Right renal cortex interstitium (tissue), 3 donors: ENCODE measurements around the gene CFAP46. TPM values are rescaled to one million over a fixed set of nuclear protein-coding genes. Genes with fewer than 3 reads are reported as not detected.

Experiments used
- DNase-seq, 3 donors: peaks; one replicate each; pipeline ENCODE4 v3.0.0-alpha.2; 2013; ENCODE audit warnings: low read depth in 3 of 3, low spot score in 2 of 3
- polyA plus RNA-seq, 3 donors: library from polyadenylated mRNA; unstranded; fragments of 120-200 nt; gene quantifications; one replicate each; pipeline ENCODE4 v1.2.1, GENCODE V29; 2013; ENCODE audit not compliant: insufficient read length in 3 of 3

Gene CFAP46
- 1 to 10 TPM; 6.1 to 7.8 (median 6.7) TPM for polyA plus RNA-seq

- peak in 2 of 3 donors; percentile 44 to 64 for DNase-seq
Observed at GRCh38 chr10:132942101-132943057, at the start of gene CFAP46. CFAP46 (minus strand) TSS chr10:132942570; CDS start chr10:132942484, 86 bp downstream.

- DNase-seq: no peak
Observed at GRCh38 chr10:132991706-132992432, 49.5 kb upstream of the CFAP46 start.

- no peak for DNase-seq
Observed at GRCh38 chr10:132990684-132991545, 48.5 kb upstream of the CFAP46 start.

- DNase-seq: no peak
Observed at GRCh38 chr10:132989476-132990415, 47.4 kb upstream of the CFAP46 start.

DNA sequence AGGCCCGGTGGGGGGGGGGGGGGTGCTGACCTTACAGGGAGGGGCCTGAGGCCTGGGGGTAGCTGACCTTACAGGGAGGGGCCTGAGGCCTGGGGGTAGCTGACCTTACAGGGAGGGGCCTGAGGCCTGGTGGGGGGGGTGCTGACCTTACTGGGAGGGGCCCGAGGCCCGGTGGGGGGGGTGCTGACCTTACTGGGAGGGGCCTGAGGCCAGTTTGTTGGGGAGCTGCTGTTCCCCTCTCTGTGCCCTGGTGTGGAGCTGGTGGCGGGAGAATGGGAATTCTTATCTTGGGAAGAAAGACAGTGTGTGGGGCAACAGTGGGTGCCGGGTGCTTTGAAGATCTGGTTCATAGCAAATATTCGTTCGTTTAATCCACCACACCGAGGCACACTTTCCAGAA, 46.6 kb upstream of the CFAP46 start:
- DNase-seq: no peak

DNA sequence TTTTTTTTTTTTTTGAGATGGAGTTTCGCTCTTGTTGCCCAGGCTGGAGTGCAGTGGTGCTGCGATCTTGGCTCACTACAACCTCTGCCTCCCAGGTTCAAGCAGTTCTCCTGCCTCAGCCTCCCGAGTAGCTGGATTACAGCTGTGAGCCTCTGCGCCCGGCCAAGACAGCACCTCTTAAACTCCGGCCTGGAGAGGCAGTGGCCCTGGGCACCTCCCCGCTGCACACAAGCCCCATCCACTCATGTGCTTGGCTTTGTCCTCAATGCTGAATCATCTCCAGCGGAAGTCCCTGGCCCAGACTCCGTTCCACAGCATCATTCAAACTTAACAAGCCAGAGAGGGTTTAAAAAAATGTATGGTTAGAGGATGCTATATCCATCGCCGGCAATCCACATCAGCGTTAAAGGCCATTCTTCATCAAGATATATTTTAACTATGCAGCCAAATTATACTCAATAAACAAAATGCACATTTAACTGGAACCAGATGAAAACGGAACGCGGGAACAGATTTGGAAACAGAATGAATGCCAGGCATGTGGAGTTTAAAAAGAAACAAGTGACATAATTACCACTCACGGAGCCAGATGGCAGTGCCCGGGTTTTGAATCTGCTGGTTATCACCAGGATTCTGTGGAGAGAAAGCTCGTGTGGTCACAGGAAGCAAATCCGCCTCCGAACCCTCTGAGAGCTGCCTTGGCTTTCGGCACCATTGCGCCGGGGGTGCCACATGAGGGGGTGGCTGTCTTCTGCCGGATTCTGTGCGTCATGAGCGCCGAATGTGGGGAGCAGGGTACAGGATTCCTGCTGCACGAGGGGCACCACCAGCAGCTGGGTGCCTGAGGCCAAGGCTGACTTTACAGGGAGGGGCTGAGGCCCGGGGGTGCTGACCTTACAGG, 45.6 kb upstream of the CFAP46 start:
- DNase-seq: no peak

DNA sequence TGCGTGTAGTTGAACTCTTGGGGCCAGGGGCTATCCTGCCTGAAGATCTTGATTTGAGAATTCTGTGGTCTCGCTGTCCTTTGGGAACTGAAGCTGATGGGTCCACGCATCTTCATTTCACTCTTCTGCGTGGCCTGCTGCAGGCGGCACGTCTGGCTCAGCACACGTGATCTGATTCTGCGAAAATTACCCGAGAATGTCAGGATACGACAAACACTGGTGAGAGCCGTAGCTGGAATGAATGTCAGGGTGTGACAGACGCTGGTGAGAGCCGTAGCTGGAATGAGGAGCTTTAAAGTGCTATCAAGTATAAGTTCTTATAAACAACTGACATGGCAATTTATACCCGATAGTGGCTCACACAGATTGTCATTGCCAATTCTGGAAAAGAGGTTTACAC, 44.6 kb upstream of the CFAP46 start:
- no peak for DNase-seq

- DNase-seq: no peak
Observed at GRCh38 chr10:132986576-132986975, 44.2 kb upstream of the CFAP46 start.

DNA sequence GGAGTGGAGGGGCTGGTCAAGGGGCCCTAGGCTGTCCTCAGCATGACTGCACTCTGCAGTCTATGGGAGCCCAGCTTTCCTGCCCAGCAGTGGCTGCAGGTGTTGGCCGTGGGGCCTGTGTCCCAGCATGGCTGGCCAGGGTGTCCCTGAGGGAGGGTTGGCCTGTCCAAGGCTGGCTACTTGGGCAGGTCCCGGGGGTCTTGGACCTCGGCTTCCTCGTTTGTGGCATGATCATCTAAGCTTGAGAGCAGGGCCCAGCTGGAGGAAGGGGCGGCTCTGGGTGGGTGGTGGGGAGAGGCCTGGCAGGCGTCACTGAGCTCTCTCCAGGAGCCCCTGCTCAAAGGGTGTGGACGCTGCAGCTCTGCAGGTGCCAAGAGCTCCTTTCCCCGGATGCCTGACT, 43.7 kb upstream of the CFAP46 start:
- DNase-seq: no peak

DNA sequence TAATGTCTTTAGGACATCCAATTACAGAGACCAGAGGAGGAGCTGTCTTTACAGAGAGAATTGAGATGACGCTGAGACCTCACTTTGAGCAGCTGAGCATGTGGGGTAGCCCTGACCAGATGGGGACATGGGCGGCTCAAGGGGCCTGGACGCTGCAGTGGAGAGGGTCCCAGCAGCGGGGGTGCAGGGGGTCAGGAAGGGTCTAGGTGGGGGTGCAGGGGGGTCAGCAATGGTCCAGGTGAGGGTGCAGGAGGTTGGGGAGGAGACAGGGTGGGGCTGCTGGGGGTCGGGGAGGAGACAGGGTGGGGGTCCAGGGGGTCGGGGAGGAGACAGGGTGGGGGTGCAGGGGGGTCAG, 43.2 kb upstream of the CFAP46 start:
- DNase-seq: no peak

GRCh38 chr10:132984801-132985545, 42.6 kb upstream of the CFAP46 start:
- DNase-seq: no peak

- DNase-seq: no peak
Observed at GRCh38 chr10:132984008-132984295, 41.6 kb upstream of the CFAP46 start.

- no peak for DNase-seq
Observed at GRCh38 chr10:132983252-132984007, 41.1 kb upstream of the CFAP46 start.

DNA sequence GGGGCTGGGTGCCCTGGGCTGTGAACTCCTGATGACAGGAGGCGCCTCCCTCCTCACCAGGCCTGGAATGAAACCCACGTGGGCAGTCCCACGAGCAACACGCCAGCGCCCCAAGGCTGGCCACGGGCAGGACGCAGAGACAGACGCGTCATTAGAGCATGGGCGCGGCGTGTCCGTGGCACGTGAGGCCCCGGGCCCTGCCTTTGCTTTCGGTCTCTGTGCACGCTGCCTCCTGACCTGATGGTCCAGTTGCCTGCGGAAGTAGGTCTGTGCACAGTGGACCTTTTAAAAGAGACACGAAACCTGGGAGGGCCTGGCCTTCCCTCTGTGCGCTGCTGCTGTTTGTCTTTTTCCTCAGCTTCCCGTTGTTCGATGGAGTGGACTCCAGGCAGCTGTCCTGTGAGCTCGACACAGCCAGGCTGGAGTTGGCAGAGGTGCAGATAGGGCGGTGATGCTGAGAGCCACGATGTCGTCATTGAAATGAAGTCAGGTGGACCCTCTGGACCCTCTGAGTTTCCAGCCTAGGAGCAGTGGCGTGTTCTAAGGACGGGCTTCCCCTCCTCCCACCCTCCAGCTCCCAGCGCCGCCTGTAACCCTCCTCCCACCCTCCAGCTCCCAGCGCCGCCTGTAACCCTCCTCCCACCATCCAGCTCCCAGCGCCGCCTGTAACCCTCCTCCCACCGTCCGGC, 40.1 kb upstream of the CFAP46 start:
- no peak for DNase-seq

DNA sequence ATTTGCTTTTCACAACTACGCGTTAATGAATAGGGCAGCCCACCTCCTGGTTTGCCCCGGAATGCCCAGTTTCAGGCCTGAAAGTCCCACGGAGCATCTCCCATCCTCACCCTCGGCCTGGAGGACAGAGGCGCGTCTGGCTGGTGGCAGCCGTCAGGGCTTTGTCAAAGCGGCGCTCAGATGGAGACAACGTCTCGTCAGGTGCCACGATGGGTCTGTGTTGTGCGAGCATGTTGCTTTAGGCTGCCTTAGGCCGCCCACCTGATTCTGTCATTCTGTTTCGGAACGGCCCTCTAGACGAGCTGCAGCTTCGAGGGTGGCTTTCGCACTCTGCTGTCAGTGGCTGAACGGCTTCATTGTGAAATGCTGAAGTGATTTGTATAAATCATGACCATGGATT, 39.4 kb upstream of the CFAP46 start:
- no peak for DNase-seq

DNA sequence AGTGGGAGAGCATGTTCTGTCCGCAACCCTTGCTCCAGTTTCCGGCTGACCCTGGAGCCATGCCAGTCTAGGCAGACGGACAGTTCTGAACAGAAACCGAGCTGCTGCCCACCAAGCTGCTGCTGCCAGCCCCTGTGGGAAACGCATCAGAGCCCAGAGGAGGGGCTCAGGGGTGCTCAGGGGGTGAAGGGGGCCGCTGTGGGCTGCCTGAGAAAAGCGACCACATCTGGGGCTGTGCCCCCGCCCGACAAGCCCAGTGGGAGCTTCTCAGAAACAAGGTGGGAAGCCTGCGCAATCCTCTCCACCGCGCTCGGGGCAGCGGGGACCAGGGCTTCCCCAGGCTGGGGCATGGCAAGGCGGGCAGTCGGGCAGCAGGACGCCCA, 38.8 kb upstream of the CFAP46 start:
- no peak for DNase-seq
